K562 (cell line): Measurements from ENCODE around the gene ZNF646. TPM values are rescaled to one million over a fixed set of nuclear protein-coding genes. Genes with fewer than 3 reads are reported as not detected.

ENCODE experiments used
- ATAC-seq: fragments of 200-7000 bp; cut with Tn5 transposase; 3 replicates; pipeline ENCODE4 v1.9.1; 2020; ENCODE audit warnings: moderate library complexity
- BruUV-seq: library from RNA; stranded (reverse); fragments of 400-500 nt; replicated peaks from 2 replicates; lab custom pipeline; 2021; lab: Mats Ljungman, UMichigan
- CTCF ChIA-PET: fragments of 300-600 bp; formaldehyde crosslinking; extraction: SDS; loops from one replicate; lab custom pipeline; 2021; ENCODE audit warnings: low intra/inter-chr PET ratio; lab: Yijun Ruan, JAX
- POLR2A ChIA-PET: fragments of 300-600, 350-650 bp; sonication (Branson Sonifier 250); formaldehyde crosslinking; extraction: SDS; loops from one replicate; lab custom pipeline; 2021; ENCODE audit warnings: antibody characterized with exemption, inconsistent platforms; lab: Yijun Ruan, JAX
- DNase-seq, 4 experiments: peaks; one replicate each; pipeline versions ENCODE4 v3.0.0 to v3.0.0-alpha.2; 2011 to 2018; ENCODE audit warnings: low spot score in 3 of 4, mixed read lengths in 3 of 4; ENCODE audit errors: extremely low read depth in 1 of 4
- FAIRE-seq: peaks from 2 replicates; lab custom pipeline; 2011; peaks lifted over from hg19 to GRCh38; lab: Jason Lieb, UNC
- H2AFZ ChIP-seq: 2 replicates; pipeline ENCODE4 v1.6.0; 2011; ENCODE audit warnings: low read depth, low read length, control low read depth, inconsistent platforms
- H3K27ac ChIP-seq: fragments of 200-600 bp; 3 replicates; pipeline ENCODE4 v1.8.0; 2011; ENCODE audit warnings: low read depth, mild to moderate bottlenecking, control low read depth, inconsistent platforms, low read length, moderate library complexity, mixed read lengths; ENCODE audit errors: extremely low read depth
- H3K27me3 ChIP-seq, 2 experiments: fragments of 300-600 bp in 1 of 2; 2 replicates in 1 of 2; 3 replicates in 1 of 2; pipeline versions ENCODE4 v1.6.0 to v1.8.0; 2011; ENCODE audit warnings: inconsistent platforms in 2 of 2, low read length in 2 of 2, mild to moderate bottlenecking in 1 of 2, mixed read lengths in 1 of 2, moderate library complexity in 1 of 2; ENCODE audit not compliant: control insufficient read depth in 2 of 2, insufficient read depth in 2 of 2
- H3K36me3 ChIP-seq: fragments of 300-600 bp; 3 replicates; pipeline ENCODE4 v1.8.0; 2011; ENCODE audit warnings: mild to moderate bottlenecking, low read length, inconsistent platforms; ENCODE audit not compliant: control insufficient read depth, insufficient read depth
- H3K4me1 ChIP-seq, 2 experiments: fragments of 200-600 bp in 1 of 2; replicated peaks in 1 of 2; 2 replicates in 1 of 2; 3 replicates in 1 of 2; pipeline versions ENCODE4 v1.5.1 to v1.8.0; 2011; ENCODE audit warnings: inconsistent platforms in 2 of 2, low read length in 2 of 2, mild to moderate bottlenecking in 1 of 2, mixed read lengths in 1 of 2, moderate library complexity in 1 of 2; ENCODE audit not compliant: control insufficient read depth in 2 of 2, insufficient read depth in 2 of 2
- H3K4me2 ChIP-seq: 2 replicates; pipeline ENCODE4 v1.6.1; 2011; ENCODE audit warnings: low read length, control low read depth, inconsistent platforms, mixed read lengths; ENCODE audit not compliant: insufficient read depth
- H3K4me3 ChIP-seq: fragments of 200-600 bp; sonication (generic), shearing (Covaris generic); 2 replicates; pipeline ENCODE4 v1.5.1; 2016; ENCODE audit warnings: control low read depth, inconsistent platforms
- H3K79me2 ChIP-seq: fragments of 200-600 bp; 3 replicates; pipeline ENCODE4 v1.8.0; 2011; ENCODE audit warnings: low read length, inconsistent platforms; ENCODE audit not compliant: control insufficient read depth, insufficient read depth
- H3K9ac ChIP-seq, 2 experiments: 2 replicates each; pipeline versions ENCODE4 v1.6.0 to v1.6.1; 2011; ENCODE audit warnings: low read depth in 2 of 2, low read length in 2 of 2, control low read depth in 1 of 2, inconsistent platforms in 1 of 2, mild to moderate bottlenecking in 1 of 2, mixed read lengths in 1 of 2; ENCODE audit not compliant: insufficient read depth in 1 of 2
- H3K9me1 ChIP-seq: one replicate; pipeline ENCODE4 v1.6.0; 2011; ENCODE audit warnings: inconsistent platforms, mild to moderate bottlenecking, low read length, moderate library complexity; ENCODE audit not compliant: control insufficient read depth, insufficient read depth
- H3K9me3 ChIP-seq: replicated peaks from 2 replicates; pipeline ENCODE4 v1.5.1; 2011; ENCODE audit warnings: low read depth, low read length, inconsistent platforms; ENCODE audit not compliant: control insufficient read depth, insufficient read depth
- H4K20me1 ChIP-seq: replicated peaks from 2 replicates; pipeline ENCODE4 v1.6.1; 2011; ENCODE audit warnings: low read length, inconsistent platforms, mixed read lengths; ENCODE audit not compliant: control insufficient read depth, insufficient read depth
- DMBX1 ChIP-seq: fragments of 250-450 bp; sonication (Bioruptor Pico); IDR thresholded peaks from 2 replicates; pipeline ENCODE4 v1.8.0; 2022; ENCODE audit warnings: inconsistent platforms, mild to moderate bottlenecking, moderate library complexity, borderline replicate concordance
- FIP1L1 ChIP-seq: fragments of 200-400 bp; formaldehyde crosslinking; IDR thresholded peaks from 2 replicates; pipeline ENCODE4 v1.6.1; 2018; ENCODE audit warnings: mild to moderate bottlenecking, low read depth, low read length; ENCODE audit not compliant: poor library complexity, severe bottlenecking
- MCM5 ChIP-seq: fragments of 450-650 bp; IDR thresholded peaks from 2 replicates; pipeline ENCODE4 v1.6.1; 2016; ENCODE audit warnings: low read depth
- TAF15 ChIP-seq: fragments of 200-400 bp; formaldehyde crosslinking; IDR thresholded peaks from 2 replicates; pipeline ENCODE4 v1.6.1; 2017; ENCODE audit warnings: mild to moderate bottlenecking, low read depth, low read length, moderate library complexity
- TAF7 ChIP-seq: fragments of 450-650 bp; IDR thresholded peaks from 2 replicates; pipeline ENCODE4 v1.6.1; 2016; ENCODE audit warnings: missing genetic modification characterization, missing compliant biosample characterization
- TEAD4 ChIP-seq, 2 experiments: sonication (generic) in 1 of 2; formaldehyde crosslinking in 1 of 2; IDR thresholded peaks; 2 replicates each; pipeline versions ENCODE4 v1.6.1 to v1.8.0; 2012 to 2022; ENCODE audit warnings: borderline replicate concordance in 1 of 2, inconsistent platforms in 1 of 2, low read length in 1 of 2, mild to moderate bottlenecking in 1 of 2, missing genetic modification reagents in 1 of 2
- WHSC1 ChIP-seq: IDR thresholded peaks from one replicate; pipeline ENCODE4 v1.6.1; 2012; ENCODE audit warnings: low read length, control low read depth, inconsistent platforms
- ZNF143 ChIP-seq: sonication (generic); formaldehyde crosslinking; IDR thresholded peaks from 2 replicates; pipeline ENCODE4 v1.9.0; 2022; ENCODE audit warnings: mild to moderate bottlenecking, missing genetic modification reagents
- ZNF507 ChIP-seq: conservative IDR thresholded peaks from 2 replicates; pipeline ENCODE4 v1.6.1; 2017; ENCODE audit warnings: missing genetic modification characterization, missing compliant biosample characterization
- WGBS: fragments of 100-300 bp; shearing (Covaris generic); methylation state at CpG from one replicate; pipeline ENCODE4 v1.1.6; 2016; ENCODE audit warnings: low coverage, mixed read lengths; ENCODE audit not compliant: insufficient coverage; ENCODE audit errors: missing lambda C conversion rate; 5-methylcytosine and 5-hydroxymethylcytosine counted together
- in situ Hi-C: fragments of 300-500 bp; cut with MboI; formaldehyde crosslinking; loops from 4 replicates; pipeline ENCODE4 v1.15.0; 2018; ENCODE audit warnings: inconsistent platforms, mixed read lengths
- intact Hi-C: fragments of 100-400 bp; cut with micrococcal nuclease; formaldehyde crosslinking; loops from 2 replicates; pipeline ENCODE4 v1.14.2; 2022
- polyA plus RNA-seq, 8 experiments: library from polyadenylated mRNA; depleted of rRNA in 4 of 8; stranded (reverse) in 5 of 8; unstranded in 3 of 8; fragments of >200 nt; fragmentation: Nextera tagmentation in 2 of 8; fragmentation: Illumina TruSeq in 1 of 8; extraction: Ambion mirVana in 2 of 8; extraction: Trizol in 1 of 8; gene quantifications; 2 replicates each; pipeline versions ENCODE4 v1.2.1 to v1.2.3, GENCODE V29; 2011 to 2014; ENCODE audit warnings: inconsistent platforms in 1 of 8, missing spikeins in 1 of 8
- total RNA-seq, 7 experiments: library from RNA; depleted of rRNA in 6 of 7; stranded (reverse); fragments of >200 nt in 6 of 7; fragmentation: Illumina TruSeq in 2 of 7; extraction: Trizol in 2 of 7; gene quantifications; 2 replicates each; pipeline versions ENCODE4 v1.2.1 to v1.2.3, GENCODE V29; 2011 to 2021; ENCODE audit warnings: low replicate concordance in 1 of 7
- TF ChIP-seq, protein P1 (sequence below): fragments of 250-450 bp; sonication (Bioruptor Pico); IDR thresholded peaks from 2 replicates; pipeline ENCODE4 v1.4.0; 2020; ENCODE audit warnings: mild to moderate bottlenecking, moderate library complexity
- TF ChIP-seq, protein P2 (sequence below): sonication (generic); formaldehyde crosslinking; IDR thresholded peaks from 2 replicates; pipeline ENCODE4 v1.8.0; 2022; ENCODE audit warnings: missing genetic modification reagents, mild to moderate bottlenecking, moderate library complexity, borderline replicate concordance
- TF ChIP-seq, protein P3 (sequence below): fragments of 450-650 bp; IDR thresholded peaks from 2 replicates; pipeline ENCODE4 v1.6.1; 2017; ENCODE audit warnings: antibody characterized with exemption, mild to moderate bottlenecking
- TF ChIP-seq, protein P4 (sequence below): fragments of 250-450 bp; sonication (Bioruptor Pico); IDR thresholded peaks from 2 replicates; pipeline ENCODE4 v1.9.0; 2021; ENCODE audit warnings: mild to moderate bottlenecking

The ZNF646 gene
- total and polyA plus RNA-seq, 9 of the 15 experiments (the other 6 are each of a cell fraction or from before 2014, with no cell fraction given): 0.08 to 20.6 (median 8.0) TPM

DNA sequence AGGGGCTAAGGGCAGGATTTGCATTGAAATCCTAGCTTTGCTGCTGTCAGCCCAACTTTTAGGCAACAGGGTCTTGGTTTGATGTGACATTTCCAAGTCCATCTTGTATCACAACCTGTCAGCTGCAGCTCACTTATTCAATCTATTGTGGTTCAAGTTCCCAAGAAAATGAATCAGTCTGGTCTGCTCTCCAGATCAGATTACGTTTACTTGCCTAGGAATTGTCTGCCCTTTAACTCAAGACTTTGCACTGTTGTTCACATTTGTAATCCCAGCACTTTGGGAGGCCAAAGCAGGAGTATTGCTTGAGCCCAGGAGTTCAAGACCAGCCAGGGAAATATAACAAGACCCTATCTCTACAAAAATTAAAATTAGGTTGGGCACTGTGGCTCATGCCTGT, 30.9 kb upstream of the ZNF646 start:
- H3K9me1 ChIP-seq: no peaks in the 10 kb centered on the region
- no peaks in the 10 kb centered on the region for H3K27me3 ChIP-seq
- no peak overlapping the region for H2AFZ ChIP-seq
- peaks cover 0 to 13% of the 10 kb centered on the region in 2 experiments; a peak in 2 of 5 replicates for H3K4me1 ChIP-seq
- DNase-seq (no peak), FAIRE-seq (no peak), ATAC-seq (no peak)
- no peak overlapping the region for H3K27ac ChIP-seq
- ChIA-PET POLR2A (interaction anchor here (0.6 to 1.0 kb wide), 5 partner anchors 12 to 146 kb away, joined by 3 to 5 read pairs (median 4); partner anchors contain the start of gene ZNF668), CTCF (interaction anchor here (0.6 kb wide), 1 partner anchor 57 kb away, joined by 3 read pairs; no protein-coding TSS in a partner anchor)
- BruUV-seq: no TSS peak
- H3K9ac ChIP-seq: no peak overlapping the region
- WGBS: 50% methylated on average over 1 of the region's 1 CpG
- in situ Hi-C loops (no loop called here), intact Hi-C loops (no loop called here)
- H3K4me3 ChIP-seq: no peak overlapping the region
- no peaks in the 10 kb centered on the region for H3K79me2 ChIP-seq
- no peak overlapping the region for H3K4me2 ChIP-seq
- H3K9me3 ChIP-seq: no peaks in the 10 kb centered on the region
- peaks cover 23% of the 10 kb centered on the region; the same call in 2 of the 3 replicates for H3K36me3 ChIP-seq
- H4K20me1 ChIP-seq: no peaks in the 10 kb centered on the region
- TF ChIP-seq TAF15 (no peak), MCM5 (no peak), FIP1L1 (no peak), TEAD4 (IDR thresholded peaks at IDR 0.05; ENCODE audit: low read length) (no peak), TEAD4 (CRISPR knock-in tag; IDR thresholded peaks at IDR 0.05; ENCODE audit: borderline replicate concordance) (no peak), DMBX1 (CRISPR knock-in tag) (no peak), TAF7 (no peak), WHSC1 (no peak), ZNF507 (no peak), ZNF143 (CRISPR knock-in tag) (no peak)
- TF ChIP-seq, protein P1, sequence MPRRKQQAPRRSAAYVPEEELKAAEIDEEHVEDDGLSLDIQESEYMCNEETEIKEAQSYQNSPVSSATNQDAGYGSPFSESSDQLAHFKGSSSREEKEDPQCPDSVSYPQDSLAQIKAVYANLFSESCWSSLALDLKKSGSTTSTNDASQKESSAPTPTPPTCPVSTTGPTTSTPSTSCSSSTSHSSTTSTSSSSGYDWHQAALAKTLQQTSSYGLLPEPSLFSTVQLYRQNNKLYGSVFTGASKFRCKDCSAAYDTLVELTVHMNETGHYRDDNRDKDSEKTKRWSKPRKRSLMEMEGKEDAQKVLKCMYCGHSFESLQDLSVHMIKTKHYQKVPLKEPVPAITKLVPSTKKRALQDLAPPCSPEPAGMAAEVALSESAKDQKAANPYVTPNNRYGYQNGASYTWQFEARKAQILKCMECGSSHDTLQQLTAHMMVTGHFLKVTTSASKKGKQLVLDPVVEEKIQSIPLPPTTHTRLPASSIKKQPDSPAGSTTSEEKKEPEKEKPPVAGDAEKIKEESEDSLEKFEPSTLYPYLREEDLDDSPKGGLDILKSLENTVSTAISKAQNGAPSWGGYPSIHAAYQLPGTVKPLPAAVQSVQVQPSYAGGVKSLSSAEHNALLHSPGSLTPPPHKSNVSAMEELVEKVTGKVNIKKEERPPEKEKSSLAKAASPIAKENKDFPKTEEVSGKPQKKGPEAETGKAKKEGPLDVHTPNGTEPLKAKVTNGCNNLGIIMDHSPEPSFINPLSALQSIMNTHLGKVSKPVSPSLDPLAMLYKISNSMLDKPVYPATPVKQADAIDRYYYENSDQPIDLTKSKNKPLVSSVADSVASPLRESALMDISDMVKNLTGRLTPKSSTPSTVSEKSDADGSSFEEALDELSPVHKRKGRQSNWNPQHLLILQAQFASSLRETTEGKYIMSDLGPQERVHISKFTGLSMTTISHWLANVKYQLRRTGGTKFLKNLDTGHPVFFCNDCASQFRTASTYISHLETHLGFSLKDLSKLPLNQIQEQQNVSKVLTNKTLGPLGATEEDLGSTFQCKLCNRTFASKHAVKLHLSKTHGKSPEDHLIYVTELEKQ (CRISPR knock-in tag): no peak
- TF ChIP-seq, protein P2, sequence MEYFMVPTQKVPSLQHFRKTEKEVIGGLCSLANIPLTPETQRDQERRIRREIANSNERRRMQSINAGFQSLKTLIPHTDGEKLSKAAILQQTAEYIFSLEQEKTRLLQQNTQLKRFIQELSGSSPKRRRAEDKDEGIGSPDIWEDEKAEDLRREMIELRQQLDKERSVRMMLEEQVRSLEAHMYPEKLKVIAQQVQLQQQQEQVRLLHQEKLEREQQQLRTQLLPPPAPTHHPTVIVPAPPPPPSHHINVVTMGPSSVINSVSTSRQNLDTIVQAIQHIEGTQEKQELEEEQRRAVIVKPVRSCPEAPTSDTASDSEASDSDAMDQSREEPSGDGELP: no peak
- TF ChIP-seq, protein P3, sequence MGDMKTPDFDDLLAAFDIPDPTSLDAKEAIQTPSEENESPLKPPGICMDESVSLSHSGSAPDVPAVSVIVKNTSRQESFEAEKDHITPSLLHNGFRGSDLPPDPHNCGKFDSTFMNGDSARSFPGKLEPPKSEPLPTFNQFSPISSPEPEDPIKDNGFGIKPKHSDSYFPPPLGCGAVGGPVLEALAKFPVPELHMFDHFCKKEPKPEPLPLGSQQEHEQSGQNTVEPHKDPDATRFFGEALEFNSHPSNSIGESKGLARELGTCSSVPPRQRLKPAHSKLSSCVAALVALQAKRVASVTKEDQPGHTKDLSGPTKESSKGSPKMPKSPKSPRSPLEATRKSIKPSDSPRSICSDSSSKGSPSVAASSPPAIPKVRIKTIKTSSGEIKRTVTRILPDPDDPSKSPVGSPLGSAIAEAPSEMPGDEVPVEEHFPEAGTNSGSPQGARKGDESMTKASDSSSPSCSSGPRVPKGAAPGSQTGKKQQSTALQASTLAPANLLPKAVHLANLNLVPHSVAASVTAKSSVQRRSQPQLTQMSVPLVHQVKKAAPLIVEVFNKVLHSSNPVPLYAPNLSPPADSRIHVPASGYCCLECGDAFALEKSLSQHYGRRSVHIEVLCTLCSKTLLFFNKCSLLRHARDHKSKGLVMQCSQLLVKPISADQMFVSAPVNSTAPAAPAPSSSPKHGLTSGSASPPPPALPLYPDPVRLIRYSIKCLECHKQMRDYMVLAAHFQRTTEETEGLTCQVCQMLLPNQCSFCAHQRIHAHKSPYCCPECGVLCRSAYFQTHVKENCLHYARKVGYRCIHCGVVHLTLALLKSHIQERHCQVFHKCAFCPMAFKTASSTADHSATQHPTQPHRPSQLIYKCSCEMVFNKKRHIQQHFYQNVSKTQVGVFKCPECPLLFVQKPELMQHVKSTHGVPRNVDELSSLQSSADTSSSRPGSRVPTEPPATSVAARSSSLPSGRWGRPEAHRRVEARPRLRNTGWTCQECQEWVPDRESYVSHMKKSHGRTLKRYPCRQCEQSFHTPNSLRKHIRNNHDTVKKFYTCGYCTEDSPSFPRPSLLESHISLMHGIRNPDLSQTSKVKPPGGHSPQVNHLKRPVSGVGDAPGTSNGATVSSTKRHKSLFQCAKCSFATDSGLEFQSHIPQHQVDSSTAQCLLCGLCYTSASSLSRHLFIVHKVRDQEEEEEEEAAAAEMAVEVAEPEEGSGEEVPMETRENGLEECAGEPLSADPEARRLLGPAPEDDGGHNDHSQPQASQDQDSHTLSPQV: no peak
- TF ChIP-seq, protein P4, sequence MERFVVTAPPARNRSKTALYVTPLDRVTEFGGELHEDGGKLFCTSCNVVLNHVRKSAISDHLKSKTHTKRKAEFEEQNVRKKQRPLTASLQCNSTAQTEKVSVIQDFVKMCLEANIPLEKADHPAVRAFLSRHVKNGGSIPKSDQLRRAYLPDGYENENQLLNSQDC (CRISPR knock-in tag): no peak
